ENCODE results near the gene LDHAL6A.

The LDHAL6A gene

DNA sequence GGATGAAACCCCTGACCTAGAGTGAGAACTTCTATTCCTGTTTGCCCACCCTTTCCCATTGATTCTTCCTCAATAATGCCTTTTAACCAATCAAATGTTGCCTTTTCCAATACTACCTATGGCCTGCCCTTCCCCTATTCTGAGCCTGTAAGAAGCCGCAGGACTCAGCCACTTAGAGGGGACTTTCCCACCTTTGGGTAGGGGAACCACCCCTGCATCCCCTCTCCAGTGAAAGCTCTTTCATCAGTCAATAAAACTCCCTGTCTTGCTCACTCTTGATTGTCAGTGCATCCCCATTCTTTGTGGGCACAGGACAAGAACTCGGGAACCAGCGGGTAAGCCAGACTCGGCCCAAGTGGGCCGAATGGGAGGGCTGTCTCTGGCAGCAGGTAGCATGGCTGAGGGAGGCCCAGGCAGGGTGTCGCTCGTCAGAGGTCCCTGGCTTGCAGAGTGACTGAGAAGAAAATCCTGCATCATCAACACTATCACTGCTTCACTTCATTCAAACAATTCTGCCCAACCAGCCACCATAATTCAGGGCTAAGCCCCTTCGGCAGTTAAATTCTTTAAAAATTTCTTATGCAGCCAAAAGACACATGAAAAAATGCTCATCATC, 30.4 kb downstream of the LDHAL6A start:
- H3K27ac ChIP-seq (ENCODE audit: low read depth, low read length), result no peak overlapping the region
- no peak overlapping the region for H3K4me3 ChIP-seq (ENCODE audit: low read depth in 1 of 5, low read length in 5 of 5)
- peaks cover 0 to 7% (median 0%) of the 10 kb centered on the region in 5 donors for H3K4me1 ChIP-seq (ENCODE audit: control insufficient read depth in 5 of 5, insufficient read depth in 5 of 5, low read length in 5 of 5)
- H3K9me3 ChIP-seq (ENCODE audit: control insufficient read depth in 5 of 5, low read length in 5 of 5), result no peaks in the 10 kb centered on the region
- no peaks in the 10 kb centered on the region for H3K27me3 ChIP-seq (ENCODE audit: control insufficient read depth in 5 of 5, insufficient read depth in 4 of 5, low read length in 5 of 5)
- H3K9ac ChIP-seq (ENCODE audit: low read length in 5 of 5), result no peak overlapping the region
- peaks cover 38 to 77% (median 54%) of the 10 kb centered on the region in 5 donors for H3K36me3 ChIP-seq (ENCODE audit: control insufficient read depth in 5 of 5, insufficient read depth in 5 of 5, low read length in 5 of 5)

DNA sequence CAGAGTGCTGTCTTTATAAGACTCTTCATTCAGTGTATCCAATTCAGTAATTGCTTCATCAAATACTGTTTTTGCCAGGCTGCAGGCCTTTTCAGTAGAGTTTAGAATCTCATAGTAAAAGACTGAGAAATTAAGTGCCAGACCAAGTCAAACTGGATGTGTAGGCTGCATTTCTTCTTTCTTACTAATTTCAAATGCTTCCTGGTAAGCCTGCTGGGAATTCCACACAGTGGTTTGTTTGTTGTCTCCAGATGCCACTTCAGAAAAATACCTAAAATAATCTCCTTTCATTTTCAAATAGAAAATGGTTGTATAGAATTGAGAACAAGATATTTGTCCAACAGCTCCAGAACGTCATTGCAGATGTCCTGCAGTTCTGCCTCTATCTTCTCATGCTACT, 34.7 kb downstream of the LDHAL6A start:
- no peak overlapping the region for H3K9ac ChIP-seq (ENCODE audit: low read length in 5 of 5)
- no peak overlapping the region for H3K27ac ChIP-seq (ENCODE audit: low read depth, low read length)
- peaks cover 0 to 7% (median 0%) of the 10 kb centered on the region in 5 donors for H3K4me1 ChIP-seq (ENCODE audit: control insufficient read depth in 5 of 5, insufficient read depth in 5 of 5, low read length in 5 of 5)
- no peak overlapping the region for H3K4me3 ChIP-seq (ENCODE audit: low read depth in 1 of 5, low read length in 5 of 5)
- peaks cover 26 to 56% (median 34%) of the 10 kb centered on the region in 5 donors for H3K36me3 ChIP-seq (ENCODE audit: control insufficient read depth in 5 of 5, insufficient read depth in 5 of 5, low read length in 5 of 5)
- H3K27me3 ChIP-seq (ENCODE audit: control insufficient read depth in 5 of 5, insufficient read depth in 4 of 5, low read length in 5 of 5), result no peaks in the 10 kb centered on the region
- no peaks in the 10 kb centered on the region for H3K9me3 ChIP-seq (ENCODE audit: control insufficient read depth in 5 of 5, low read length in 5 of 5)

DNA sequence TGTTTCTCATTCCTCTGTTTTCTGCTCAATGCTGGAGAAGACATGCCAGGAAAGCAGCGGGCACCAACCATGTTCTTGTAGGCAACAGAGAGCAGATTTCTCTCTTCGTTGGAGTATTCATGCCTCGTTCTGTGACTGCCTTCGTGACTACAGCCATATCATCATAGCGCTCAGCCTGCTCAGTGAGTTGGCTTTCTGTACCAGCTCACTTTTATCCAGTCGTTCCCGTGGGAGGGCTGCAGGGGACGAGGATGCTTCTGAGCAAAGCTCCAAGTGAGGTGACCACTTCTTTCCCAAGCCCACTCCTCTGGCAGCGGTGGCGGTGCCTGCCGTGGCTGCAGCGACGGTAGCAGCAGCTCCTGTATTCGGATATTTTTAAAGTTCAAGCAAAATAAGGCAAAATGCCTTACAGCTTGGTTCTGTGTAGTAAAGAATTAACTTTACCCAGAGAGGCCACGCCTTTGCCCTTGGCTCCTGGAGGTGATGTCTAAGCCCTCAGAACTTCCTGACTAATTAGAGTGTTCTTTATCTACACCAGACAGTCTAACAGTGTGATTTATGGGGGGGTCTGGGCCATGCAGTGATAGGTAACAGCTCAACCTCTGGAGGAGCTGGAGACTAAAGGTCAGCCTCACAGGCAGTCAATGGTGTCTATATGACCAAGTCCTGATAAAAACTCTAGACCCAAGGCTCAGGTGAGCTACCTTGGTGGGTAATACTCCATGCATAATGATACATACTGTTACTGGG, 35.3 kb downstream of the LDHAL6A start:
- Histone ChIP-seq H3K9me3 (ENCODE audit: control insufficient read depth in 5 of 5, low read length in 5 of 5) (no peaks in the 10 kb centered on the region), H3K9ac (ENCODE audit: low read length in 5 of 5) (no peak overlapping the region), H3K27me3 (ENCODE audit: control insufficient read depth in 5 of 5, insufficient read depth in 4 of 5, low read length in 5 of 5) (no peaks in the 10 kb centered on the region), H3K27ac (ENCODE audit: low read depth, low read length) (no peak overlapping the region), H3K36me3 (ENCODE audit: control insufficient read depth in 5 of 5, insufficient read depth in 5 of 5, low read length in 5 of 5) (peaks cover 26 to 54% (median 32%) of the 10 kb centered on the region in 5 donors), H3K4me1 (ENCODE audit: control insufficient read depth in 5 of 5, insufficient read depth in 5 of 5, low read length in 5 of 5) (peaks cover 0 to 7% (median 0%) of the 10 kb centered on the region in 5 donors), H3K4me3 (ENCODE audit: low read depth in 1 of 5, low read length in 5 of 5) (no peak overlapping the region)

DNA sequence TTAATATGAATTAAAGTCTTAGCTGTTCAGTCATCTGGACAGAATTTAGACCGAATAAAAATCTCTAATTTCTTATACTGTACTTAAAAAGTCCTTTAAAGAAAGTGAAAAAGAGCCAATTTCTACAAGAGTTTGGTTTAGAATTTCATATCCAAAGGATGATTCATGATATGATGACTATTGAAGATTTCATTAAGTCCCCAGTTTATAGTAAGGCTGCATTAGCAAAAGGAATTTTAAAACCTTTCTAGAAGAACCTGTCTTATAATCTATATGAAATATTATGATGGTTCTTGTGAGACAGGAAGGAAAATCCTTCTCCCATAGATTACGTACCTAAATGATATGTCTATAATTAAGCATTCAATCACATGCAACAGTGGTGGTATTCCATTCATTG, 36.3 kb downstream of the LDHAL6A start:
- H3K9ac ChIP-seq (ENCODE audit: low read length in 5 of 5), result no peak overlapping the region
- no peak overlapping the region for H3K4me3 ChIP-seq (ENCODE audit: low read depth in 1 of 5, low read length in 5 of 5)
- peaks cover 0 to 7% (median 0%) of the 10 kb centered on the region in 5 donors for H3K4me1 ChIP-seq (ENCODE audit: control insufficient read depth in 5 of 5, insufficient read depth in 5 of 5, low read length in 5 of 5)
- peaks cover 26 to 55% (median 30%) of the 10 kb centered on the region in 5 donors for H3K36me3 ChIP-seq (ENCODE audit: control insufficient read depth in 5 of 5, insufficient read depth in 5 of 5, low read length in 5 of 5)
- H3K27me3 ChIP-seq (ENCODE audit: control insufficient read depth in 5 of 5, insufficient read depth in 4 of 5, low read length in 5 of 5), result no peaks in the 10 kb centered on the region
- H3K9me3 ChIP-seq (ENCODE audit: control insufficient read depth in 5 of 5, low read length in 5 of 5), result no peaks in the 10 kb centered on the region
- H3K27ac ChIP-seq (ENCODE audit: low read depth, low read length), result no peak overlapping the region

DNA sequence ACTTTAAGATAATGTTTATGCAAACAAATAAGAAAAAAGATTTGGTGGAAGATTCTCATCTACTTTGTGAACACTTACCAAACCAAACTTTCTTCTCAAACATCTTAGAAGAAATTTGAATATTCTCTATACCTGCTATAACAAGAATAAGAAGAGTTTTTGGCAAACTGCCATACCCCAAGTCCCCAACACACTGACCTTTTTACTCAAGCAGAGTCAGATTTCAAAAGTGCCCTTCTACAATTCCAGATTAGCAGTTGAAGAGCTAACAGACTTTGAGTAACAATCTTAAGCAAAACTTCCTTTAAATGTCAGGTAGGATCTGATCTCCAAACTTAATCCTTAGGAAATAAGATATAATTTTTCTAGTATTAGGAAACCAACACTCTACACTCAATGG, 37.2 kb downstream of the LDHAL6A start:
- Histone ChIP-seq H3K9ac (ENCODE audit: low read length in 5 of 5) (no peak overlapping the region), H3K4me3 (ENCODE audit: low read depth in 1 of 5, low read length in 5 of 5) (no peak overlapping the region), H3K4me1 (ENCODE audit: control insufficient read depth in 5 of 5, insufficient read depth in 5 of 5, low read length in 5 of 5) (peaks cover 0 to 7% (median 0%) of the 10 kb centered on the region in 5 donors), H3K27ac (ENCODE audit: low read depth, low read length) (no peak overlapping the region), H3K9me3 (ENCODE audit: control insufficient read depth in 5 of 5, low read length in 5 of 5) (no peaks in the 10 kb centered on the region), H3K36me3 (ENCODE audit: control insufficient read depth in 5 of 5, insufficient read depth in 5 of 5, low read length in 5 of 5) (peaks cover 26 to 58% (median 36%) of the 10 kb centered on the region in 5 donors), H3K27me3 (ENCODE audit: control insufficient read depth in 5 of 5, insufficient read depth in 4 of 5, low read length in 5 of 5) (no peaks in the 10 kb centered on the region)

DNA sequence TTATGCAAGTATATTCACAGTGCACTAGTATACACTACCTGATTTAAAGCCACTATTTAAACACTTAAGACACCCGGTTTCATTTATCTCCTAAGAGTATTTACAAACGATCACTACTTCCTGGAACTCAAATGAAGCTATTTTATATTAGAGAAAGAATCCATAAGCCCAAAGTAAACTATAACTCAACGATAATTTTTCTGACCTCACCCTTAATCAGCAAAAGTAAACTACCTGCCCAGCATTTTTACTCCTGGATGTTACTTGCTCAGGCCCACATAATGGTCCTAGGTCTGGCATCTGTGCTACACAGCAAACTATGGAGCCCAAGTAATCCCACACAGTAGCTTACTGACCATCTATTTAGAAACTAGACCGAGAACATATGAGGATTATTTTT, 37.7 kb downstream of the LDHAL6A start:
- H3K27ac ChIP-seq (ENCODE audit: low read depth, low read length), result no peak overlapping the region
- no peak overlapping the region for H3K9ac ChIP-seq (ENCODE audit: low read length in 5 of 5)
- H3K4me1 ChIP-seq (ENCODE audit: control insufficient read depth in 5 of 5, insufficient read depth in 5 of 5, low read length in 5 of 5), result peaks cover 0 to 7% (median 0%) of the 10 kb centered on the region in 5 donors
- H3K9me3 ChIP-seq (ENCODE audit: control insufficient read depth in 5 of 5, low read length in 5 of 5), result no peaks in the 10 kb centered on the region
- no peak overlapping the region for H3K4me3 ChIP-seq (ENCODE audit: low read depth in 1 of 5, low read length in 5 of 5)
- no peaks in the 10 kb centered on the region for H3K27me3 ChIP-seq (ENCODE audit: control insufficient read depth in 5 of 5, insufficient read depth in 4 of 5, low read length in 5 of 5)
- peaks cover 30 to 62% (median 35%) of the 10 kb centered on the region in 5 donors for H3K36me3 ChIP-seq (ENCODE audit: control insufficient read depth in 5 of 5, insufficient read depth in 5 of 5, low read length in 5 of 5)

DNA sequence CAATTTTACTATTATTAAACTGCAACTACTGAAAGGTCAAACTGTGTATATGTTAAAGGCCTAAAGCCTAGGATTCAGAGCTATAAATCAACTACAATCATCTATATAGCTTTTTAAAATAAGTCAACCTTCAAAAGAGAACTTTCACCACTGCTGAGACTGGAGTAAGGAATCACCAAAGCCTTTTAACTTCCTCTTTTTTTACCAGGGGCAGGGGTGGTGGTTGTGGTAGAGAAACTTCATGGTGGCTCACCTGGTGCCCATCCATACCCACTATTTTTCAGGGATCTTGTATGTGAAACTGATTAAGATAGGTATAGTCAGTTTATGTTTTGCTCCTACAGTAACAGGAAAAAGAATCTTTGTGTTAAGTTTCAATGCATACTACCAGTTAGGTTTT, 39.6 kb downstream of the LDHAL6A start:
- Histone ChIP-seq H3K27ac (ENCODE audit: low read depth, low read length) (no peak overlapping the region), H3K9ac (ENCODE audit: low read length in 5 of 5) (no peak overlapping the region), H3K4me3 (ENCODE audit: low read depth in 1 of 5, low read length in 5 of 5) (no peak overlapping the region), H3K36me3 (ENCODE audit: control insufficient read depth in 5 of 5, insufficient read depth in 5 of 5, low read length in 5 of 5) (peaks cover 38 to 60% (median 43%) of the 10 kb centered on the region in 5 donors), H3K9me3 (ENCODE audit: control insufficient read depth in 5 of 5, low read length in 5 of 5) (no peaks in the 10 kb centered on the region), H3K27me3 (ENCODE audit: control insufficient read depth in 5 of 5, insufficient read depth in 4 of 5, low read length in 5 of 5) (no peaks in the 10 kb centered on the region), H3K4me1 (ENCODE audit: control insufficient read depth in 5 of 5, insufficient read depth in 5 of 5, low read length in 5 of 5) (no peaks in the 10 kb centered on the region)

DNA sequence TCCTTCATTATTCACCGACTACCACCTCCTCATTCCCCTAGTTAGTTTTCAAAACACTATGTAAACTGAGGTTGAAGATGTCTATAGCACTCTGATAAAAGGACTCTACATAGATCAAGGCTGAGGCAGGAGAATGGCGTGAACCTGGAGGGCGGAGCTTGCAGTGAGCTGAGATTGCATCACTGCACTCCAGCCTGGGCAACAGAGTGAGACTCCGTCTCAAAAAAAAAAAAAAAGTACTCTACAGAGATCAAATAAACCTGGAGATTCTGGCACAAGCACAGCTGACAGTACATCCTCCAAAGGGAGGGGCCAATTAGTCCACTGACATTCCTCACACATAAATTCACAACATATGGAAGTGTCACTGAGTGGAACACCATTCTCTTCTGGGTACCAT, 40.0 kb downstream of the LDHAL6A start:
- peaks cover 35 to 60% (median 42%) of the 10 kb centered on the region in 5 donors for H3K36me3 ChIP-seq (ENCODE audit: control insufficient read depth in 5 of 5, insufficient read depth in 5 of 5, low read length in 5 of 5)
- H3K27ac ChIP-seq (ENCODE audit: low read depth, low read length), result no peak overlapping the region
- no peaks in the 10 kb centered on the region for H3K27me3 ChIP-seq (ENCODE audit: control insufficient read depth in 5 of 5, insufficient read depth in 4 of 5, low read length in 5 of 5)
- no peaks in the 10 kb centered on the region for H3K9me3 ChIP-seq (ENCODE audit: control insufficient read depth in 5 of 5, low read length in 5 of 5)
- H3K4me1 ChIP-seq (ENCODE audit: control insufficient read depth in 5 of 5, insufficient read depth in 5 of 5, low read length in 5 of 5), result no peaks in the 10 kb centered on the region
- H3K9ac ChIP-seq (ENCODE audit: low read length in 5 of 5), result no peak overlapping the region
- no peak overlapping the region for H3K4me3 ChIP-seq (ENCODE audit: low read depth in 1 of 5, low read length in 5 of 5)

DNA sequence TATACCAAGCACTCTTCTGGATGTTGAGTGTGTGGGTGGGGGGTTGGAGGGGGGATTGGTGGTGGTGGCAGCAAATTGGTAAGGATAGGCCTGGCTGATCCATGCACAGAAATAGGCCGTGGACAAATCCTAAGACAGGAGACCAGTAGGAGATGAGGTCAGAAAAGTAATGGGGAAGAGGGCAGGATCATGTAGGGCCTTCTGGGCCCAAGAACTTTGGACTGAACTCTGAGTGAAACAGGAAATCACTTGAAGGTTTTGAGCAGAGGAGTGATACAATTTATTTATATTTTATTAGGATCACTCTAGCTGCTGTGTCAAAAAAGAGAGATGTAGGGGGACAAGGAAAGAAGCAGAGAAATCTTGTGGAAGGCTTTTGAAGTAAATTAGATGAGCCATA, 42.4 kb downstream of the LDHAL6A start:
- Histone ChIP-seq H3K27ac (ENCODE audit: low read depth, low read length) (no peak overlapping the region), H3K4me1 (ENCODE audit: control insufficient read depth in 5 of 5, insufficient read depth in 5 of 5, low read length in 5 of 5) (no peaks in the 10 kb centered on the region), H3K36me3 (ENCODE audit: control insufficient read depth in 5 of 5, insufficient read depth in 5 of 5, low read length in 5 of 5) (peaks cover 46 to 69% (median 55%) of the 10 kb centered on the region in 5 donors), H3K4me3 (ENCODE audit: low read depth in 1 of 5, low read length in 5 of 5) (no peak overlapping the region), H3K9ac (ENCODE audit: low read length in 5 of 5) (no peak overlapping the region), H3K9me3 (ENCODE audit: control insufficient read depth in 5 of 5, low read length in 5 of 5) (no peaks in the 10 kb centered on the region), H3K27me3 (ENCODE audit: control insufficient read depth in 5 of 5, insufficient read depth in 4 of 5, low read length in 5 of 5) (no peaks in the 10 kb centered on the region)

DNA sequence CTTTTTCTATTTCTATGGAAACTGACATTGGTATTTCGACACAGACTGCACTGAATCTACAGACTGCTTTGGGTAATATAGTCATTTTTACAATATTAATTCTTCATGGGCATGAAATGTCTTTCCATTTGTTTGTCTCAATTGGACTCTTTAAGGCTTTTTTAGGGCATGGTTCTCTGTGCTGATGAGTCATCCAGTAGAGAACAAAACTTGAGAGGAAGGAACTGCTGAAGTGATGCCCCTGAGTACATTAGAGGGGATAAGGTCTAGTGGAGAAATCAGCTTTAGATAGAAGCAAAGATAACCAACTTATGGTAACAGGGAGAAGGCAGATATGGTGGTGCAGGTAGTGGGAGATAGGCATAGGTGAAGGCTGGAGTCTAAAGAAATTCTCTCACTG, 46.0 kb downstream of the LDHAL6A start:
- no peak overlapping the region for H3K4me3 ChIP-seq (ENCODE audit: low read depth in 1 of 5, low read length in 5 of 5)
- H3K9me3 ChIP-seq (ENCODE audit: control insufficient read depth in 5 of 5, low read length in 5 of 5), result no peaks in the 10 kb centered on the region
- no peaks in the 10 kb centered on the region for H3K4me1 ChIP-seq (ENCODE audit: control insufficient read depth in 5 of 5, insufficient read depth in 5 of 5, low read length in 5 of 5)
- peaks cover 52 to 76% (median 57%) of the 10 kb centered on the region in 5 donors for H3K36me3 ChIP-seq (ENCODE audit: control insufficient read depth in 5 of 5, insufficient read depth in 5 of 5, low read length in 5 of 5)
- no peak overlapping the region for H3K9ac ChIP-seq (ENCODE audit: low read length in 5 of 5)
- H3K27me3 ChIP-seq (ENCODE audit: control insufficient read depth in 5 of 5, insufficient read depth in 4 of 5, low read length in 5 of 5), result no peaks in the 10 kb centered on the region
- H3K27ac ChIP-seq (ENCODE audit: low read depth, low read length), result no peak overlapping the region

Measured in subcutaneous abdominal adipose tissue (tissue), 5 donors.